Stimulated activated CD4-positive, alpha-beta T cell treated with anti-CD3 and anti-CD28 coated beads, Interleukin-4, amount 100 ng/mL, for 1 hour (primary cell): ENCODE results near the gene TMC6.
"Not testable (repeated sequence)": the region's sequence is repeated elsewhere in the genome, so short reads cannot be mapped to it uniquely, and the experiment has no call there.

Experiments used
- DNase-seq: peaks from one replicate; pipeline ENCODE4 v3.0.0-alpha.2; 2020

TMC6 gene

GRCh38 chr17:78128551-78129350, at the start of gene TMC6:
Gene TMC6, minus strand, starts transcription at chr17:78128755. Its CDS starts 1,923 bp downstream, at chr17:78126832.
- peak; percentile 60 for DNase-seq

GRCh38 chr17:78176548-78177025, 48.0 kb upstream of the TMC6 start:
- peak; percentile 78 for DNase-seq

GRCh38 chr17:78175643-78175981, 47.1 kb upstream of the TMC6 start:
- DNase-seq: no peak

- no peak for DNase-seq
These were observed 46.5 kb upstream of the TMC6 start for GRCh38 chr17:78174870-78175642.

GRCh38 chr17:78174346-78174869, 45.9 kb upstream of the TMC6 start:
- DNase-seq: no peak

GRCh38 chr17:78173097-78173715, 44.7 kb upstream of the TMC6 start:
- no peak for DNase-seq

- no peak for DNase-seq
These were observed 43.9 kb upstream of the TMC6 start for GRCh38 chr17:78172249-78173051.

GRCh38 chr17:78171591-78172248, 43.2 kb upstream of the TMC6 start:
- not testable (repeated sequence) for DNase-seq

GRCh38 chr17:78170692-78171590, 42.4 kb upstream of the TMC6 start:
- DNase-seq: no peak

GRCh38 chr17:78168903-78169793, 40.6 kb upstream of the TMC6 start:
- peak; percentile 71 for DNase-seq

- DNase-seq: peak; percentile 89
These were observed 39.8 kb upstream of the TMC6 start, which contains the start of gene SYNGR2 for GRCh38 chr17:78168242-78168902. Gene SYNGR2, plus strand, starts transcription at chr17:78168581. Its CDS starts 36 bp downstream, at chr17:78168617.

- DNase-seq: no peak
These were observed 37.9 kb upstream of the TMC6 start for GRCh38 chr17:78166416-78166815.

- no peak for DNase-seq
These were observed 36.4 kb upstream of the TMC6 start for GRCh38 chr17:78164748-78165607.

GRCh38 chr17:78163881-78164747, 35.6 kb upstream of the TMC6 start:
- no peak for DNase-seq

GRCh38 chr17:78159575-78160158, 31.1 kb upstream of the TMC6 start:
- DNase-seq: no peak
